H9 (cell line): ENCODE results near the gene ASTN2. TPM values are rescaled to one million over a fixed set of nuclear protein-coding genes. Genes with fewer than 3 reads are reported as not detected.

Source experiments
- DNase-seq: peaks from one replicate; pipeline ENCODE4 v3.0.0-alpha.2; 2017
- H2AFZ ChIP-seq: one replicate; pipeline ENCODE4 v1.6.1; 2013; ENCODE audit warnings: mild to moderate bottlenecking, low read length, control low read depth, moderate library complexity
- H2AK5ac ChIP-seq: 2 replicates; pipeline ENCODE4 v1.6.1; 2013; ENCODE audit warnings: low read length, control low read depth, mixed read lengths; ENCODE audit not compliant: insufficient read length
- H2BK120ac ChIP-seq: one replicate; pipeline ENCODE4 v1.6.1; 2013; ENCODE audit warnings: low read depth, mild to moderate bottlenecking, low read length, control low read depth, inconsistent platforms; ENCODE audit not compliant: poor library complexity, severe bottlenecking
- H2BK12ac ChIP-seq: 2 replicates; pipeline ENCODE4 v1.6.1; 2013; ENCODE audit warnings: low read length, control low read depth, mixed read lengths, low read depth; ENCODE audit not compliant: insufficient read length
- H2BK15ac ChIP-seq: 2 replicates; pipeline ENCODE4 v1.6.1; 2013; ENCODE audit warnings: low read depth, low read length, control low read depth
- H2BK20ac ChIP-seq: one replicate; pipeline ENCODE4 v1.6.1; 2013; ENCODE audit warnings: low read depth, mild to moderate bottlenecking, low read length, control low read depth, inconsistent platforms; ENCODE audit not compliant: poor library complexity, severe bottlenecking
- H2BK5ac ChIP-seq: 2 replicates; pipeline ENCODE4 v1.6.1; 2013; ENCODE audit warnings: low read length, control low read depth, mixed read lengths; ENCODE audit not compliant: insufficient read length
- H3K14ac ChIP-seq: 2 replicates; pipeline ENCODE4 v1.6.1; 2013; ENCODE audit warnings: low read length, control low read depth; ENCODE audit not compliant: insufficient read depth
- H3K18ac ChIP-seq: 2 replicates; pipeline ENCODE4 v1.6.1; 2013; ENCODE audit warnings: low read depth, mild to moderate bottlenecking, mixed read lengths, low read length, control low read depth; ENCODE audit not compliant: insufficient read length
- H3K23ac ChIP-seq: 2 replicates; pipeline ENCODE4 v1.6.1; 2013; ENCODE audit warnings: low read length, control low read depth, mixed read lengths, low read depth; ENCODE audit not compliant: insufficient read length
- H3K23me2 ChIP-seq: 2 replicates; pipeline ENCODE4 v1.6.1; 2013; ENCODE audit warnings: low read depth, mild to moderate bottlenecking, mixed read lengths, low read length, control low read depth; ENCODE audit not compliant: insufficient read length, poor library complexity, severe bottlenecking
- H3K27ac ChIP-seq: 2 replicates; pipeline ENCODE4 v1.5.1; 2013; ENCODE audit warnings: low read length, control low read depth, mixed read lengths, low read depth; ENCODE audit not compliant: insufficient read length
- H3K27me3 ChIP-seq: 2 replicates; pipeline ENCODE4 v1.6.1; 2013; ENCODE audit warnings: low read length, control low read depth, inconsistent platforms; ENCODE audit not compliant: insufficient read depth
- H3K4ac ChIP-seq: 2 replicates; pipeline ENCODE4 v1.6.1; 2013; ENCODE audit warnings: low read depth, mild to moderate bottlenecking, control low read depth, inconsistent platforms, low read length, moderate library complexity
- H3K4me1 ChIP-seq: 2 replicates; pipeline ENCODE4 v1.6.1; 2013; ENCODE audit warnings: low read length, control low read depth, inconsistent platforms; ENCODE audit not compliant: insufficient read depth
- H3K4me2 ChIP-seq: 2 replicates; pipeline ENCODE4 v1.6.1; 2013; ENCODE audit warnings: low read length, control low read depth, mixed read lengths; ENCODE audit not compliant: insufficient read length, insufficient read depth
- H3K56ac ChIP-seq: 2 replicates; pipeline ENCODE4 v1.6.1; 2013; ENCODE audit warnings: low read depth, mild to moderate bottlenecking, mixed read lengths, low read length, control low read depth; ENCODE audit not compliant: insufficient read length
- H3K79me1 ChIP-seq: 2 replicates; pipeline ENCODE4 v1.6.1; 2013; ENCODE audit warnings: low read depth, mild to moderate bottlenecking, moderate library complexity, low read length, control low read depth, inconsistent platforms; ENCODE audit not compliant: insufficient read depth, poor library complexity, severe bottlenecking
- H3K79me2 ChIP-seq: 2 replicates; pipeline ENCODE4 v1.6.1; 2013; ENCODE audit warnings: low read length, control low read depth, inconsistent platforms; ENCODE audit not compliant: insufficient read depth
- H3K9ac ChIP-seq: 2 replicates; pipeline ENCODE4 v1.6.1; 2013; ENCODE audit warnings: low read length, control low read depth, mixed read lengths; ENCODE audit not compliant: insufficient read length; ENCODE audit errors: extremely low read depth
- H3K9me3 ChIP-seq: one replicate; pipeline ENCODE4 v1.6.1; 2013; ENCODE audit warnings: low read depth, low read length, inconsistent platforms; ENCODE audit not compliant: control insufficient read depth
- H3T11ph ChIP-seq: one replicate; pipeline ENCODE4 v1.6.1; 2013; ENCODE audit warnings: mild to moderate bottlenecking, low read length, control low read depth, inconsistent platforms
- H4K20me1 ChIP-seq: one replicate; pipeline ENCODE4 v1.6.1; 2013; ENCODE audit not compliant: control insufficient read depth, insufficient read length, insufficient read depth
- H4K5ac ChIP-seq: 2 replicates; pipeline ENCODE4 v1.6.1; 2013; ENCODE audit warnings: low read depth, mild to moderate bottlenecking, mixed read lengths, low read length, control low read depth; ENCODE audit not compliant: insufficient read length
- H4K8ac ChIP-seq: replicated peaks from 2 replicates; pipeline ENCODE4 v1.6.1; 2013; ENCODE audit warnings: low read length, control low read depth, mixed read lengths, low read depth; ENCODE audit not compliant: insufficient read length
- H4K91ac ChIP-seq: 2 replicates; pipeline ENCODE4 v1.6.1; 2013; ENCODE audit warnings: low read depth, mild to moderate bottlenecking, moderate library complexity, mixed read lengths, low read length, control low read depth; ENCODE audit not compliant: insufficient read length
- H3K27ac Mint-ChIP-seq, 3 experiments: 2 replicates in 2 of 3; 3 replicates in 1 of 3; pipeline ENCODE4 v1.8.0; 2020 to 2021; ENCODE audit warnings: mixed read lengths in 3 of 3, mild to moderate bottlenecking in 1 of 3, moderate library complexity in 1 of 3
- H3K27me3 Mint-ChIP-seq: 2 replicates; pipeline ENCODE4 v1.8.0; 2021; ENCODE audit warnings: low read depth, mild to moderate bottlenecking, moderate library complexity, mixed read lengths
- H3K36me3 Mint-ChIP-seq, 3 experiments: 2 replicates in 2 of 3; 3 replicates in 1 of 3; pipeline ENCODE4 v1.8.0; 2020 to 2021; ENCODE audit warnings: low read depth in 3 of 3, mixed read lengths in 3 of 3; ENCODE audit not compliant: insufficient read depth in 1 of 3
- H3K4me1 Mint-ChIP-seq, 2 experiments: 2 replicates each; pipeline ENCODE4 v1.8.0; 2020; ENCODE audit warnings: mixed read lengths in 2 of 2
- H3K4me3 Mint-ChIP-seq, 2 experiments: 2 replicates in 1 of 2; 3 replicates in 1 of 2; pipeline ENCODE4 v1.8.0; 2020 to 2021; ENCODE audit warnings: mild to moderate bottlenecking in 2 of 2, mixed read lengths in 2 of 2, moderate library complexity in 1 of 2
- H3K9me3 Mint-ChIP-seq, 2 experiments: 2 replicates in 1 of 2; 3 replicates in 1 of 2; pipeline ENCODE4 v1.8.0; 2020; ENCODE audit warnings: mild to moderate bottlenecking in 2 of 2, mixed read lengths in 2 of 2, moderate library complexity in 1 of 2
- WGBS: extraction: QIAGEN DNeasy Blood & Tissue Kit; methylation state at CpG from one replicate; pipeline ENCODE4 v1.1.7; 2013; ENCODE audit warnings: missing lambda C conversion rate, low lambda C conversion rate, mixed read lengths; ENCODE audit not compliant: insufficient read length; ENCODE audit errors: extremely low coverage; 5-methylcytosine and 5-hydroxymethylcytosine counted together
- total RNA-seq: library from RNA; stranded (reverse); gene quantifications from 2 replicates; pipeline ENCODE4 v1.2.1, GENCODE V29; 2021
- TF ChIP-seq, protein P1 (sequence below): fragments of 200-600 bp; sonication (generic); conservative IDR thresholded peaks from 3 replicates; pipeline ENCODE4 v1.8.0; 2021; ENCODE audit warnings: antibody characterized with exemption, mild to moderate bottlenecking

Gene ASTN2
- total RNA-seq, 1 experiment from 2014 or later: 9.7 TPM

DNA sequence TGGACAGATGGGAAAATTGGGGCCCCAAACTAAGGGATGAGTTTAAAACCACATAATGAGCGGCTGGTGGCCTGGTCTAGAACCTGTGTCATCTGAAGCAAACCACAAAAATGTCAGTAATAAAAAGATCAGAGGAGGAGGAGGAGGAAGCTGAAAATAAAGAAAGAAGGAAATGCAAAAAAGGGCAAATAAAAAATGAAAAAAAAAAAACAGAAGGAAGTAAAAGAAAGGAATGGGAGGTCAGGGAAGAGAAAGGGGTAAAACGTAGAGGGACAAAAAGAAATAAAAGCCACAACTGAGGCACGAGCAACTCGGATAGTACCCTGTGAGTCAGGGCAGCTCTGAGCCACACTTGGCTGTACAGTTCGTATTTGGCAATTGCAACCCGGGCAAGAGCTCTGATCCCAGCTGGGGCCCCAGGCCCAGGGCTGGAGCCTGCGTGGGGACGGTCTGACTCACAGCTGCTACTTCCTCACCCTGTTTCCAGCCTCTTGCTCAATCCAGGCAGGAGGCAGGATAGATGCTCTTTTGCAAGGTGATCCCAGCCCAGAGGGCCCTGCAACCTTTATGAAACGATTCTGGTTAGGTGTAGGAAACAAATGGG lies 865.7 kb downstream of the ASTN2 start:
- TF ChIP-seq, protein P1, sequence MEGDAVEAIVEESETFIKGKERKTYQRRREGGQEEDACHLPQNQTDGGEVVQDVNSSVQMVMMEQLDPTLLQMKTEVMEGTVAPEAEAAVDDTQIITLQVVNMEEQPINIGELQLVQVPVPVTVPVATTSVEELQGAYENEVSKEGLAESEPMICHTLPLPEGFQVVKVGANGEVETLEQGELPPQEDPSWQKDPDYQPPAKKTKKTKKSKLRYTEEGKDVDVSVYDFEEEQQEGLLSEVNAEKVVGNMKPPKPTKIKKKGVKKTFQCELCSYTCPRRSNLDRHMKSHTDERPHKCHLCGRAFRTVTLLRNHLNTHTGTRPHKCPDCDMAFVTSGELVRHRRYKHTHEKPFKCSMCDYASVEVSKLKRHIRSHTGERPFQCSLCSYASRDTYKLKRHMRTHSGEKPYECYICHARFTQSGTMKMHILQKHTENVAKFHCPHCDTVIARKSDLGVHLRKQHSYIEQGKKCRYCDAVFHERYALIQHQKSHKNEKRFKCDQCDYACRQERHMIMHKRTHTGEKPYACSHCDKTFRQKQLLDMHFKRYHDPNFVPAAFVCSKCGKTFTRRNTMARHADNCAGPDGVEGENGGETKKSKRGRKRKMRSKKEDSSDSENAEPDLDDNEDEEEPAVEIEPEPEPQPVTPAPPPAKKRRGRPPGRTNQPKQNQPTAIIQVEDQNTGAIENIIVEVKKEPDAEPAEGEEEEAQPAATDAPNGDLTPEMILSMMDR: no peak
- no peak overlapping the region for H3K4me2 ChIP-seq
- peaks cover 3% of the 10 kb centered on the region in 2 experiments; a peak in 2 of 4 replicates for H3K4me1 Mint-ChIP-seq

More for the DNA sequence above, 865.7 kb downstream of the ASTN2 start:
- no CpG with 5 or more reads among the region's 9 CpGs for WGBS
- no peak overlapping the region for H2BK12ac ChIP-seq
- 0 out of 2 replicates have a peak, but pooled peaks cover 2% of the 10 kb centered on the region for H3K4me1 ChIP-seq
- H3K27ac Mint-ChIP-seq: no peak overlapping the region; a peak in 1 of 7 replicates
- H2AK5ac ChIP-seq: no peak overlapping the region
- H3K56ac ChIP-seq: no peak overlapping the region
- no peak overlapping the region for H2BK20ac ChIP-seq
- no peak overlapping the region for H2BK5ac ChIP-seq
- H3K23ac ChIP-seq: no peak overlapping the region
- no peak overlapping the region for H3K27ac ChIP-seq
- no peak overlapping the region for H2AFZ ChIP-seq
- no peaks in the 10 kb centered on the region for H3K23me2 ChIP-seq
- H3K27me3 ChIP-seq: no peaks in the 10 kb centered on the region
- H4K20me1 ChIP-seq: no peaks in the 10 kb centered on the region
- no peak overlapping the region for H2BK120ac ChIP-seq
- no peak overlapping the region for H3K14ac ChIP-seq
- no peaks in the 10 kb centered on the region for H3K36me3 Mint-ChIP-seq
- no peak overlapping the region for H3K18ac ChIP-seq
- H3K79me1 ChIP-seq: no peaks in the 10 kb centered on the region
- H3K4me3 Mint-ChIP-seq: no peak overlapping the region
- H3K79me2 ChIP-seq: 0 out of 2 replicates have a peak, but pooled peaks cover 3% of the 10 kb centered on the region
- H4K91ac ChIP-seq: no peak overlapping the region
- no peak overlapping the region for H3K4ac ChIP-seq
- H3K9ac ChIP-seq: no peak overlapping the region
- no peak overlapping the region for H2BK15ac ChIP-seq
- no peaks in the 10 kb centered on the region for H3K9me3 ChIP-seq
- no peak overlapping the region for H3T11ph ChIP-seq
- no peaks in the 10 kb centered on the region for H3K27me3 Mint-ChIP-seq
- H4K8ac ChIP-seq: no peak overlapping the region
- no peak overlapping the region for H4K5ac ChIP-seq
- no peak for DNase-seq
- no peaks in the 10 kb centered on the region for H3K9me3 Mint-ChIP-seq
